Panc1 (cell line): ENCODE measurements around the gene GLIS1. TPM values are rescaled to one million over a fixed set of nuclear protein-coding genes. Genes with fewer than 3 reads are reported as not detected.

ENCODE experiments used
- ATAC-seq: fragments of 200-7000 bp; cut with Tn5 transposase; 2 replicates; pipeline ENCODE4 v1.9.1; 2020; ENCODE audit warnings: mild to moderate bottlenecking, moderate library complexity
- BruUV-seq: library from RNA; stranded (reverse); fragments of 400-500 nt; replicated peaks from 2 replicates; lab custom pipeline; 2021; lab: Mats Ljungman, UMichigan
- CTCF ChIA-PET: fragments of 300-600 bp; sonication (Branson Sonifier 250); formaldehyde crosslinking; loops from one replicate; lab custom pipeline; 2022; ENCODE audit warnings: antibody characterized with exemption; lab: Charles Lee
- POLR2A ChIA-PET: fragments of 300-600 bp; sonication (Branson Sonifier 250); formaldehyde crosslinking; loops from one replicate; lab custom pipeline; 2022; ENCODE audit warnings: antibody characterized with exemption; lab: Charles Lee
- DNase-seq: peaks from one replicate; pipeline ENCODE4 v3.0.0-alpha.2; 2010; ENCODE audit warnings: low read depth, low spot score
- H3K27ac ChIP-seq: 2 replicates; pipeline ENCODE4 v1.5.1; 2011; ENCODE audit warnings: mild to moderate bottlenecking, low read length, inconsistent platforms
- H3K27me3 ChIP-seq: fragments of 200-500 bp; sonication (Bioruptor generic); 2 replicates; pipeline ENCODE4 v1.6.0; 2014; ENCODE audit warnings: low read length, inconsistent platforms; ENCODE audit not compliant: control insufficient read depth, insufficient read depth
- H3K36me3 ChIP-seq: fragments of 200-500 bp; sonication (Bioruptor generic); 2 replicates; pipeline ENCODE4 v1.5.1; 2014; ENCODE audit warnings: inconsistent platforms, mild to moderate bottlenecking, low read length, moderate library complexity; ENCODE audit not compliant: control insufficient read depth, insufficient read depth
- H3K4me1 ChIP-seq: 2 replicates; pipeline ENCODE4 v1.5.1; 2011; ENCODE audit warnings: inconsistent platforms, mild to moderate bottlenecking, low read length, moderate library complexity; ENCODE audit not compliant: control insufficient read depth, insufficient read depth
- H3K4me3 ChIP-seq, 2 experiments: 2 replicates each; pipeline ENCODE4 v1.5.1; 2011 to 2012; ENCODE audit warnings: low read depth in 2 of 2, low read length in 2 of 2, mild to moderate bottlenecking in 2 of 2, inconsistent platforms in 1 of 2, moderate library complexity in 1 of 2
- H3K9me3 ChIP-seq: fragments of 200-500 bp; sonication (Bioruptor generic); 2 replicates; pipeline ENCODE4 v1.5.1; 2014; ENCODE audit warnings: low read depth, mild to moderate bottlenecking, inconsistent platforms, low read length, moderate library complexity; ENCODE audit not compliant: control insufficient read depth, insufficient read depth
- CTCF ChIP-seq: fragments of 450-650 bp; IDR thresholded peaks from 2 replicates; pipeline ENCODE4 v1.5.1; 2017; ENCODE audit warnings: mild to moderate bottlenecking
- POLR2AphosphoS5 ChIP-seq: IDR thresholded peaks from 2 replicates; pipeline ENCODE4 v1.6.1; 2012; ENCODE audit warnings: mild to moderate bottlenecking, low read depth, low read length, moderate library complexity
- REST ChIP-seq, 2 experiments: IDR thresholded peaks; 2 replicates each; pipeline ENCODE4 v1.6.1; 2011 to 2012; ENCODE audit warnings: low read depth in 2 of 2, control low read depth in 1 of 2, low read length in 1 of 2, mild to moderate bottlenecking in 1 of 2, moderate library complexity in 1 of 2; ENCODE audit not compliant: insufficient read depth in 1 of 2
- SIN3A ChIP-seq: IDR thresholded peaks from 2 replicates; pipeline ENCODE4 v1.6.1; 2012; ENCODE audit warnings: low read depth, mild to moderate bottlenecking, low read length, moderate library complexity, borderline replicate concordance; ENCODE audit not compliant: insufficient read depth
- TCF7L2 ChIP-seq: IDR thresholded peaks from 2 replicates; pipeline ENCODE4 v1.6.1; 2011; ENCODE audit warnings: mild to moderate bottlenecking, low read depth, low read length, inconsistent platforms
- in situ Hi-C: cut with HindIII; loops from 2 replicates; pipeline ENCODE4 v1.10.0; 2016; ENCODE audit warnings: low sequenced_read_pairs, low pct_unique_long_range_greater_than_20kb
- intact Hi-C: fragments of 100-400 bp; cut with micrococcal nuclease; formaldehyde crosslinking; loops from one replicate; pipeline ENCODE4 v1.10.0; 2022; ENCODE audit not compliant: unreplicated experiment
- total RNA-seq: library from RNA; stranded (reverse); gene quantifications from one replicate; pipeline ENCODE4 v1.2.1, GENCODE V29; 2021; ENCODE audit not compliant: unreplicated experiment

GLIS1 gene
- total RNA-seq, 1 experiment from 2014 or later, result 0.28 TPM

- in situ Hi-C loops, result no loop called here
- TF ChIP-seq CTCF (no peak), SIN3A (no peak), REST (IDR thresholded peaks at IDR 0.05; ENCODE audit: insufficient read depth in 1 of 2, low read depth in 2 of 2, low read length in 1 of 2) (no peak), POLR2AphosphoS5 (no peak), TCF7L2 (no peak)
- H3K36me3 ChIP-seq, result no peaks in the 10 kb centered on the region
Observed at GRCh38 chr1:53600561-53600960, 138.4 kb downstream of the GLIS1 start.

GRCh38 chr1:53600001-53600400 lies 139.0 kb downstream of the GLIS1 start:
- BruUV-seq, result no TSS peak
- Histone ChIP-seq H3K4me1 (no peaks in the 10 kb centered on the region), H3K27me3 (no peaks in the 10 kb centered on the region), H3K27ac (no peak overlapping the region), H3K4me3 (no peak overlapping the region), H3K9me3 (no peaks in the 10 kb centered on the region), H3K36me3 (no peaks in the 10 kb centered on the region)
- ChIA-PET CTCF (no interaction called here), POLR2A (no interaction called here)
- in situ Hi-C loops (no loop called here), intact Hi-C loops (no loop called here)
- no peak for TF ChIP-seq TCF7L2
- TF ChIP-seq CTCF, result no peak
- no peak for TF ChIP-seq SIN3A
- no peak for TF ChIP-seq POLR2AphosphoS5
- TF ChIP-seq REST (IDR thresholded peaks at IDR 0.05; ENCODE audit: insufficient read depth in 1 of 2, low read depth in 2 of 2, low read length in 1 of 2), result no peak
- ATAC-seq, result no peak
- no peak for DNase-seq

More at GRCh38 chr1:53600561-53600960, 138.4 kb downstream of the GLIS1 start:
- Histone ChIP-seq H3K4me1 (no peaks in the 10 kb centered on the region), H3K27ac (no peak overlapping the region), H3K4me3 (no peak overlapping the region), H3K27me3 (no peaks in the 10 kb centered on the region), H3K9me3 (no peaks in the 10 kb centered on the region)
- BruUV-seq, result no TSS peak
- intact Hi-C loops, result no loop called here
- POLR2A ChIA-PET, result no interaction called here
- CTCF ChIA-PET, result no interaction called here
- DNase-seq (no peak), ATAC-seq (no peak)
